ENCODE measurements around the gene ST3GAL5.
"Not testable (repeated sequence)": the region's sequence is repeated elsewhere in the genome, so short reads cannot be mapped to it uniquely, and the experiment has no call there.

Gene ST3GAL5

DNA sequence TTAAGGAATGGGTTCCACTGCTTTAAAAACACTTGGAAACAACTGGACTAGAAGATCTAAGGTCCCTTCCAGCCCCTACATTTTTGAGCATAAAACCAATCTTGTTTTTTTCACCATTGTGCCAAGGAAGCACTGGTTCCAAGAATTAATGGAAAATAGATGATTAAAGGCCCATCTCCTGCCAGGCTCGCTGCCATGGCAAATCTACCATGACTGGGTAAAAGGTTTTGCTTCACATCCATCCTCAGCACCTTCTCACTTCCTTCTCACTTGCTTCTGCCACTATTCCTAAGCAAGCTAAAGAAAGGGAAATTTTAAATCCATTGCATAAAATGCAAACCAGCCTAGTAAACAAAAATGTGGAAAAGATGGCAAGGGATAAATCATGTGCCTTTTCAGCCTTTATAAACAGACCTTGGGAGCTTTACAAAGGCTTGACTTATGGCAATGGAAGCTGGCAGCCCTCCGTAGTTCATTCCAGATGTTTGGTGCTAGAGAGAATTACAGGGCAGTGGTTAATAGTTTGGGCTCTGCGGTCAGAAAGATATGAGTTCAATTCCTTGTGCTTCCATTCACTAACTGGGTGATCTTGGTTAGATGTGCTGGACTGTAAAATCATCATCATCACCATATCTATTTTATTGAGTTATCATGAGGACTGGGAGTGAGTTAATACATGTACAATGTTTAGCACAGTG lies 27.0 kb upstream of the ST3GAL5 start:
- DNase-seq = no peak

- no peak for DNase-seq
Observed at GRCh38 chr2:85914922-85915321, 26.1 kb upstream of the ST3GAL5 start.

DNA sequence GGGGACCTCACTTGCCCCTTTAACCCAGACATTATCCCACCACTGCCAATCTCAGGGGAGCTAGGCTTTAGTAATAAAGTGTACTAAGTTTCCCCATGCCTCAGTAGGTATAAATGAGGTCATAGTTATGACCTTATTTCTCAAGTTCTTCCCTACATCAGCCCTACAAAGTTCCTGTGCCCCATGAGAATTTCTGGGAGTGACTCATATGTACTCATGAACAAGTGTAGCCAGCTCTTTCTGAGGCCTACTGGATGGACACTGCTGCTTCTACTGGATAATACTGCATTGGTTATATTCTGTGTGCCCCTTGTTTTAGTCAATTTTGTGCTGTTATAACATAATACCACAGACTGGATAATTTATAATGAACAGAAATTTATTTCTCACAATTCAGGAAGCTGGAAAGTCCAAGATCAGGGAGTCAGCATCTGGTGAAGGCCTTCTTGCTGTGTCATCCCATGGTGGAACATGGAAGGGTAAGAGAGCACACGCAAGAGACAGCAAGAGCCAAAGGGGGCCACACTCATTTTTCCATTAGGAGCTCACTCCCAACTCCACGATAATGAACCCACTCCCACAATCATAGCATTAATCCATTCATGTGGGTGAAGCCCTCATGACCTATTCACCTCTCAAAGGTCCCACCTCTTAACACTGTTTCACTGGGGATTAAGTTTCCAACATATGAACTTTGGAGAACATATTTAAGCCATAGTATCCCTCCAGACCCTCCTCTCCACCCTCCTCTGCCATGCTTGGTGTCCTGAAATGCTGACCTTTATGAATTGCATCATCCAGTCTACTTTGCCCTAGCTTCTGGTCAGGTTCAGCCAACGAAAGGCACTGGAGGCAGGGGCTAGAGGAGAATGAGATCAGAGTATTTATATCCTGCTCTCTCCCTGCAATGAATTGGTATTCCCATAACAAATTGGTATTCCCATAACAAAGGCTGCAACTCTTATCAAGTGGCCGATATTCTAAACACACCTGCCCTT lies 25.4 kb upstream of the ST3GAL5 start:
- DNase-seq = no peak

DNA sequence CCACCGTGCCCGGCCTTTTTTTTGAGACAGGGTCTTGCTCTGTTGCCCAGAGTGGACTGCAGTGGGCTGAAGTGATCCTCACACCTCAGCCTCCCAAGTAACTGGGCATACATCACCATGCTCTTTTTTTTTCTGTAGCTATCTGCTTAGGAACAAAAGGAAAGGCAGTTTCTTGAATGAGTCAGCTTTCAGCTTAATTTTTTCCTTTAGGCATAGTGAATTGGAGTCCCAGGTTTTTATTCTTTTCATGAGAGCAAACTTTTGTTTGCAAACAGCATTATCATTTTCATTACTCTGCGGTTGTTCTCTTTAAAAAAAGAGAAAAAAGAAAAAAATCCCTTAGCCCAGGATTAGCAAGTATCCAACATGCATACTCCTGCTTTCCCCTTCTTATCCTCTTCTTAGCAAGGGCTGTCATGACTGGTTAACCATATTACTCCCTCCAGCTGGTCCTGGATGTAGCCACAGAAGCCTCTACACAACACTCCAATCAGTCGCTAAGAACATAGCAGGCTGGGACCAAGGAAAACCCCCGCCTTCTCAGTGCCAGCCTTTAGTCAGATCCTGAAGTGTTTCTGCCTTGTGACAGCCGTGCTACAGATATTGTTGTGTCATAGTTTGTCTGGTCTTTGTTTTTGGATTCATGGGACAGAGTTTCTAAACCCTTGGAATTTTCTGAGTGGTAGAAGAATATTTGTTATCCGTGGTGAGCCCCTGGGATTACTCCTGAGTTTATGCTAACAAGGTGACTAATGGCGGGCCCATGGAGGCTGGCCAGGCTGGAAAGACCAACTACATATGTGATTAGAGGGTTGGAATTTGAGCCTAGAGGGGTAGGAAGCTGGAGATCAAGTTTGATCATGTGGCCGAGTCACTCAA lies 23.3 kb upstream of the ST3GAL5 start:
- no peak for DNase-seq

GRCh38 chr2:85911097-85911496 lies 22.3 kb upstream of the ST3GAL5 start:
- DNase-seq = no peak

- DNase-seq = no peak
Observed at GRCh38 chr2:85909005-85909404, 20.2 kb upstream of the ST3GAL5 start.

DNA sequence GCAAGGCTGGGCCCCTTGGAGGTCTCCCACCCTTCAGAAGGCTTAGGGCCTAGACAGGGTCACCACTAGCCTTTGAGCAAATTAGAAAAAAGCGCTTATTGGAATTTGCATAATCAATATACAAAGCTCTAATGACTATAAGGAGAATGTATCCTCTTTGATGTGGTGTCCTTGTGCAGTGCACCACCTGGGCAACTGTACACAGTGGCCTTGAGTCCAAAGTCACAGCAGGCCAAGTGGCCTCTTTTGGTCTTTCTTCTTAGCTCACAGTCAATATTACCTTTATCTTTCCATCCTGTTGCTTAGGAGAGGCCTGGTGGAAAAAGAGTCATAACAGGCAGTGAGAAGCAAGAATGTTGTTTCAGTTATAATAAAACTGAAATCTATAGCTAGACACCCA lies 19.7 kb upstream of the ST3GAL5 start:
- DNase-seq = no peak

DNA sequence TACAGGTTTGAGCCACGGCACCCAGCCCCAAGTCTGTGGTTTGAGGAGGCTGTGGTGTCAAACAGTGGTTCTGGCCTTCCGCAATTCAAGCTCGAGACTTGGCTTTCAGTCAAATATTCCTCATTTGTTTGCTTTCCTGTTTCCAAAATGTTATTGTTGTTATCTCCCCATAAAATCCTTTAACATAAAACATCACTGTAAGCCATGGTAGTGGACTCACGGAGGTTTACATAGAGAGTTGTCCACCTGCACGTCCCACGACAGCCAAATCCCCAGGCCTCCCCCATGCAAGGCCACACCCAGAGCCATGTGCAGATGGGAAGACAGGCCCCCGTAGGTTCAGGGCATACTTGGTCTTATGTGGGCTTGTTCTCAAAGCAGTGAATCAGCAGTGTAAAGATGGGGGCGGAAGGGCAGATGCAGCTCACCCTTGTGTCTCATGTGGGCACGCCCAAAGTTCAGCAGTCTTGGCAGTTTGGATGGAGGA lies 18.9 kb upstream of the ST3GAL5 start:
- no peak for DNase-seq

DNA sequence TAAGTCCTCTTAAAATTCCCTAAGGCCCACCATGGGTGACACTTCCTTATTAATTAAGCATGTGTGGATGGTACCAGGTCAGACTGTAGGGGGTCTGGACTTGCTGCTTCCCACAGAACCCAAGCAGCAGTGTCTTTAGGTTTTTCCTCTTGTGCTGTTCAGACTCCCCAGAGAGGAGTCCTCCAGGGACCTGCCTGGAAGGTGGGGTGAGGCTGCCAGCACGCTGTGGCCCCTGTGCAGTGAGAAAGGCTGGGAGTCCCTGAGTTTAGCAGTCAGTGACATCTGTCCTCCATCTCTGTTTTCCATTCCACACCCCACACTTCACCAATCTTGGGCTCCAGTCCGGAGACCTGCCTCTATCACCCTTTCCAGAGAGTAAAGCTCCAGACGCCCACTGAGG lies 18.0 kb upstream of the ST3GAL5 start:
- no peak for DNase-seq

DNA sequence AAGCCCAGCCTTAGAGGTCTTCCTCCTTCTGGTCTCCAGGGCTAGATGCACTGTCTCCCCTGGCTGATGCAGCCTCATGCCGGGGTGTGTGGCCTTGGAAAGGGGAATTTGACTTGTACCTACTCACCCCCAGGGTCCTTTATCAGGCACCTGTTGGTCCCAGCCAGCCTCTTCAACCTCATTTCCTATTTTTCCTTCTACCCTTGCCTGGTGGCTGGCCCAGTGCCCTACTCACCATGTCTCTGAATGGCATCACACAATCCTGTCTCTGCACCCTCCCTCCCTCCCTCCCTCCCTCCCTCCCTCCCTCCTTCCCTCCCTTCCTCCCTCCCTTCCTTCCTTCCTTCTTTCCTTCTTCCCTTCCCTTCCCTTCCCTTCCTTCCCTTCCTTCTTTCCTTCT lies 17.1 kb upstream of the ST3GAL5 start:
- DNase-seq = no peak

- no peak for DNase-seq
Observed at GRCh38 chr2:85905187-85905666, 16.4 kb upstream of the ST3GAL5 start.

GRCh38 chr2:85903849-85904248 lies 15.1 kb upstream of the ST3GAL5 start:
- no peak for DNase-seq

- DNase-seq = no peak
Observed at GRCh38 chr2:85902496-85902895, 13.7 kb upstream of the ST3GAL5 start.

DNA sequence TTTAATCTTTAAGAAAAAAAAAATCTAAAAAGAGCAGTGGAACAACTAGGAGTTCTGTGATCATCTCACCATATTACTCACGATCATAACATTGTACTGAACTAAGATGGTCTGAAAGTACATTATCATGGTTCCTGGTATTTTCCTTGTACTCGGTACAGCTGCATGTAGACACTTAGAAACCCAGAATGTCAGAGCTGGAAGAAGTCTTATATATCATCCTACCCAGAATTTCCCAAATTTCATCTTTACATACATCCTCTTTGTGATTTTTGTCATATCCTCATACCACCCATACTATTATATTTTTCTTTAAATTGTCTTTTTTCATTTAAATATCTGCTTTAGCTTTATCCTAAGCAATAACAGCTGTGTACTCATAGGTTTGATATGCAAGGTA lies 12.4 kb upstream of the ST3GAL5 start:
- DNase-seq = no peak

GRCh38 chr2:85900366-85900765 lies 11.6 kb upstream of the ST3GAL5 start:
- DNase-seq = no peak

DNA sequence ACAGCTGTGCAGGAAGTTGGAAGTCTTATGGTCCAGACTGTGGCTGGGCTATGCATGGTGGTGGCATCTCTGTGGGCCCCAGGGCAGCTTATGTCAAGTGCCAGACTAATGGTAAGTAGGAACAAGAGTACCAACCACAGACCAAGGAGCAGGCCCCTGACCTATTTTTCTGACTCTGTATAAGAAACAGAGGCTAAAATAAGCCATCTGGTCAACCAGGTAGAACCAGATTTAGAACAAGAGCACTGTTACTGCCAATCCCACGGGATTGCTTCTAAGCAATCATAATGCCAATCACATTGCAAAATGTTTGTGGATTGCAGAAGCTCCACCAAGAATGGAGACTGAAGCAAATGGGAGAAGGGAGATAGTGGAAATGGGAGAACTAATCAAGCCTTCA lies 11.1 kb upstream of the ST3GAL5 start:
- DNase-seq = no peak

DNA sequence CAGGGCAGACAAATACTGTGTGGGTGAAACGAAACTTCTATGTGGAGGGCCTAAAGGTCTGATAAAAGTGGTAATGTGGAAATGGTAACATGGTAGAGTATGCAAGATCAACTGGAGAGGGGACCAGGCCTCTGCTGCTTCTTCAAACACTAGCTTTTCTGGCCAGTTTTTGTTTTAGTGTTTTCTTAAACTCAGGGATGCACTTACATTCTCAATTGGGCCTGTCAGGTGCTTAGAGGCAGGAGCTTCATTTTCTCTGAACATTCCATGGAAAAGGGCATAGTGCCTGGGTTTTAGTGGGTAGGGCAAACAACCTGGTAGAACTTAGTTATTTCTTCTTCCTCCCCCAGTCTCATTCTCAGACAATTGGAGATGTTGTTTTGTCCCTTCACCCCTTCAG lies 10.5 kb upstream of the ST3GAL5 start:
- DNase-seq = no peak

GRCh38 chr2:85898881-85899280 lies 10.1 kb upstream of the ST3GAL5 start:
- no peak for DNase-seq

DNA sequence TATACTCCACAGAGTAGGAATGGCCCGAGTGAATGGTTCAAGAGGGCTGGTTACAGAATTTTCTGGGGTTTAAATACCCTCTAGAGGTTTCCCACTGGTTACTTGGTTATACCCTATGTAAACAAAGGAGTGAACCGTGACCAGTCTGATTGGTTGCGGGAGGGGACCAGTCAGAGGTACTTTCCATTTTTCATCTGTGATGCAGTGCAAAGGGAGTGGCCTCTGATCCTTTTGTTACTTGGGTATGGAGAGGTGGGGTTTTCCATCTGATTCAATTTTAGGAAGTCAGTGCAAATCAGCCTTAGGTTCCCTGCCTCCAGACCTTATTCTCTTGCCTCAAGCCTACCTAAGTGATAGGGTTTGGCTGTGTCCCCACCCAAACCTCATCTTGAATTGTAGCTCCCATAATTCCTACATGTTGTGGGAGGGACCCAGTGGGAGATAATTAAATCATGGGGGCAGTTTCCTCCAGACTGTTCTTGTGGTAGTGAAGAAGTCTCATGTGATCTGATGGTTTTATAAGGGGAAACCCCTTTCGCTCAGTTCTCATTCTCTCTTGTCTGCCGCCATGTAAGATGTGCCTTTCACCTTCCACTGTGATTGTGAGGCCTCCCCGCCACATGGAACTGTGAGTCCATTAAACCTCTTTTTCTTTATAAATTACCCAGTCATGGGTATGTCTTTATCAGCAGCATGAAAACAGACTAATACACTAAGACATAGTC lies 5.9 kb upstream of the ST3GAL5 start:
- not testable (repeated sequence) for DNase-seq

- no peak for DNase-seq
Observed at GRCh38 chr2:85893428-85894258, 4.9 kb upstream of the ST3GAL5 start.

All from activated CD4-positive, alpha-beta T cell treated with anti-CD3 and anti-CD28 coated beads for 1 hour (primary cell).